GM21529 (cell line): ENCODE measurements around the gene CTDSPL.

Experiments used
- ATAC-seq: cut with Tn5 transposase; IDR thresholded peaks from one replicate; pipeline ENCODE4 v1.9.1; 2021; ENCODE audit not compliant: unreplicated experiment

CTDSPL gene

GRCh38 chr3:37890522-37890921 lies 28.8 kb downstream of the CTDSPL start:
- no peak for ATAC-seq

GRCh38 chr3:37891227-37891626 lies 29.5 kb downstream of the CTDSPL start:
- ATAC-seq, result no peak

DNA sequence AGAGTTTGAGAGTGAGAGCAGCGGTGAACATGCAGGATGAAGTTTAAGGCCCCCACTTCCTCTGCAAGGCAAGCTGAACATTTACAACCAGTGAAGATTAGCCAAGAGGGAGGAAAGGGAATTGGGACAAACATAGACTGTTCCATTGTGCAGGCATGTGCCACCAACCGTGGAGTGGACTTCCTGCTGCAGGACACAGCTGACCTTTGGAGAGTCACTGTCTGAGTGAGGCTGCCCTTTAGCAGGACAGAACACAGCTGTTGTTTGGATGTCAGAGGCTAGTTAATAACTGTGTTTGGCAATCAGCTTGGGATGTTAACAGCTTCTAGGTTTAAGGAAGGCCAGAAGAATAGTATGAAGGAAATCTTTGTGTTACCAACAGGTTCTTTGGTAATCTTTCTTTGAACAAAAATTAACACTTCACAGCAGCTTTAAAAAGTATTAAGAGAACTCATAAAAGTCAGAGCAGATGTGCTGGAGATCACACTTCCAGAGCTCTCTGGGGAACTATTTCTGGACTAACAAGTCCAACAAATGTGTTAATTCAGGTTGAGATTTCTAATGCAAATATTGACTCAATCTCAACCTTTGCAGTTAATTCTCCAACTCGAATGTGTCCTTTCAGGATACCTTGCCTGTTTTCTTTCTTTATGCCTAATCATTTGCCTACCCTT lies 31.4 kb downstream of the CTDSPL start:
- ATAC-seq, result no peak

- ATAC-seq, result no peak
Measured at GRCh38 chr3:37896827-37897226, 35.1 kb downstream of the CTDSPL start.

GRCh38 chr3:37897763-37898162 lies 36.1 kb downstream of the CTDSPL start:
- no peak for ATAC-seq

- ATAC-seq, result no peak
Measured at GRCh38 chr3:37898424-37898823, 36.7 kb downstream of the CTDSPL start.

DNA sequence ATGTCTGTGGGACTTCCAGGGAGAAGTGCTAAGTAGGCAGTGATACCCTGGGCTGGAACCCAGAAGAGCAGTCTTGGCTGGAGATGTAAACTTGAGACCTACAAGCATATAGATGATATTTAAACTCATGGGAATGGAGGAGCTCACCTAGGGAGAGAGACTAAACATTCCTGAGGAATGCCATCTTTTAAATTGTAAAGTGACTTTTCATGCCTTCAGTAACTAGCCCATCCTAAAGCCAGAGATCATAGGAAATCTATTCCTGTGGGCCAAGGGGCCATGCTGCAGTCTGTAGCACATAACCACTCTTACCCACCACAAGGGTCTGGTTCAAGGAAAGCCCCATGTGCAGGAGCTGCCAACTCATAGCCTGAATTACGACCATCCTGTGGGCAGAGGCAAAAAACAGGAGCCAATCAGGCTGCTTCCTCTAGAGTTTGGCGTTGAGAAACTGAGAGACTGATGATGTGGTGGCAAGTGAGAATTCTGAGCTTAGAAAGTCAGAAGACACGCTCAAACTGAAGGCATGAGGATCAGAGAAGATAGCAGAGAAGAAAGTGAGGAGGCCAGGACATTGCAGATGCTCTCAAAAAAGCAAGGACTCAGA lies 37.5 kb downstream of the CTDSPL start:
- ATAC-seq, result peak; percentile 42

- ATAC-seq, result no peak
Measured at GRCh38 chr3:37899711-37900306, 38.1 kb downstream of the CTDSPL start.

DNA sequence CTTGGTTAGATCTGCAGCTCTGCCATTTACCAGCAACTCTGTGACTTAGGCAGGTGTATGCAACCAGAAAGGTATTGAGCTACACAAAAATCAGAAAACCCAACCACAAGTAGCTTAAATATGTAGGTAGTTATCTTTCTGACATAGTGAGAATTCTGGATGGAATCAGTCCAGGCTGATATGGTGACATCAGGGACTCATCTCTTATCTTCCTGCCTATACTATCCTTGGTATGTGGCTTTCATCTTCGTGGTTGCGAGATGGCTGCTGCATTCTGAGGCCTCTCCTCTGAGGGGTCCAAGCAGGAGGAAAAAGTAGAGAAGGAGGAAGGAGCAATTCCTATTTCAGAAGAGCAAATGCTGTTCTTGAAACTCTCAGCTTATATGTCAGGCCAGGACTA lies 40.0 kb downstream of the CTDSPL start:
- ATAC-seq, result no peak

- no peak for ATAC-seq
Measured at GRCh38 chr3:37902674-37903073, 41.0 kb downstream of the CTDSPL start.

- ATAC-seq, result no peak
Measured at GRCh38 chr3:37903320-37903719, 41.6 kb downstream of the CTDSPL start.

GRCh38 chr3:37903734-37904133 lies 42.1 kb downstream of the CTDSPL start:
- no peak for ATAC-seq

GRCh38 chr3:37904601-37905000 lies 42.9 kb downstream of the CTDSPL start:
- ATAC-seq, result no peak

- ATAC-seq, result no peak
Measured at GRCh38 chr3:37905346-37905745, 43.7 kb downstream of the CTDSPL start.

DNA sequence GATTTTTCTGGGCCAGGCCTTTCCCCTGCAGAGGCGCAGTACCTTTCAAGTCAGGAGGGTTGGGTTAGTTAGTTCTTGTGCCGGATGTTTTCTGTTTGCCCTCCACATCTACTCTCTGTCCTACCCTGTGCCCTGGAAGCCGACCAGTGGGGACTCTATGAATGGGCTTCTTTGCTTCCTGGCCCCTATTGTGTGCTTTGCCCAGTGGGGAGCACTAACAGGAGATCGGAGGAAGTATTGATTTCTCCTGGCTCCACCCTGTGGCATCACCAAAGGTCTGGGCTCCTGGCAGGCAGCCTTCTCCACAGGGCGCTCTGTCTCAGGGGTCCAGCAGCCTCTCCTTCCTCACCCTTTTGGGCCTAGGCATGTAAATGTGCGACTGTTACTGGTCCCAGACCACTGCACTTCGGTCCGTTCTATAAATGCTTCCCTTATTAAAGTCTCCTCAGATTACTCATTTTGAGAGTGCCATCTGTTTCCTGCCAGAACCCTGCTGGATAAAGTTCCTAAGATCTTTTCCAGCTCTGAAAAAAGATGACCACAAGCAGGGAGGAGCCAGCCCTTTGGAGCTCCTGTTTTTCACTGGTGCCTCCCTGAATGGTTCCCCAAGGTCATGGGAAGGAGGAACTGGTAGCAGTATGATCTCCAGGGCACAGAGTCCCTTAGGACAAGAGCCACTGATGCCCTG lies 44.5 kb downstream of the CTDSPL start:
- no peak for ATAC-seq

GRCh38 chr3:37906734-37907282 lies 45.1 kb downstream of the CTDSPL start:
- no peak for ATAC-seq

DNA sequence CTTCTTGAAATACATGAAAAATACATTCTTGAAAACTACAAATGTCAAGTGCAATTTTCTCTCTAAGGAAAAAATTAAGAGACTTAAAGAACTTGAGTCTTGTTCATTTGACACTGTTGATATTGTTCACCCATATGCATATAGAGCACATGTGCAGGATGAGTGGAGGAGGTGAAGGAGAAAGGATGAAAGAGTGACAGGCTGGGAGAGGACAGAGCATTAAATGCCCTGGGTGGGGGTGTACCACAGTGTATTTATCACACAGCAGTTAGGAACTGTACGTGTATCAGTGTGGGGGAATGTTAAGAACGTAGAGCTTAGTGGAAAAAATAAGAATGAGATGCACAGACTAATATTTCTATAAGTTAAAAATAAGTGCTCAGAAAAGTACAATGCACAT lies 45.7 kb downstream of the CTDSPL start:
- no peak for ATAC-seq

DNA sequence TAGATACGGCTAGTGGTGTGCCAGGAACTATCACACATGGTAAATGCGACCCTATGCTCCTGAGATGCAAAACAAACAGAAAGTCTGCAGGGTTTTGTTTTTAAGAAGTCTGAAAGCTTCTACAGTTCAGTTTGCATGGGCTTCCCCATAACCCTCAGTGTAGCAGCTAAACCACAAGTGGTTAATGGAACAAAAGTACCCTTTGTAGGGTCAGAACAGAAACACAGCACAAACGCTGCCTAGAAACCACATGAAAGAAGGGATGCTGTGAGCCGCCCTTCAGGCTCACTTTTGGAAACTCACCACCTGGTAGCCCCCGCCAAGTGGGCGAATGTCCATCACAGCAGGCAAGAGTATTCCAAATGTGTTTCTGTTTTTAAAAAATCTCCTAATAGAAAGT lies 46.2 kb downstream of the CTDSPL start:
- peak; percentile 92 for ATAC-seq

DNA sequence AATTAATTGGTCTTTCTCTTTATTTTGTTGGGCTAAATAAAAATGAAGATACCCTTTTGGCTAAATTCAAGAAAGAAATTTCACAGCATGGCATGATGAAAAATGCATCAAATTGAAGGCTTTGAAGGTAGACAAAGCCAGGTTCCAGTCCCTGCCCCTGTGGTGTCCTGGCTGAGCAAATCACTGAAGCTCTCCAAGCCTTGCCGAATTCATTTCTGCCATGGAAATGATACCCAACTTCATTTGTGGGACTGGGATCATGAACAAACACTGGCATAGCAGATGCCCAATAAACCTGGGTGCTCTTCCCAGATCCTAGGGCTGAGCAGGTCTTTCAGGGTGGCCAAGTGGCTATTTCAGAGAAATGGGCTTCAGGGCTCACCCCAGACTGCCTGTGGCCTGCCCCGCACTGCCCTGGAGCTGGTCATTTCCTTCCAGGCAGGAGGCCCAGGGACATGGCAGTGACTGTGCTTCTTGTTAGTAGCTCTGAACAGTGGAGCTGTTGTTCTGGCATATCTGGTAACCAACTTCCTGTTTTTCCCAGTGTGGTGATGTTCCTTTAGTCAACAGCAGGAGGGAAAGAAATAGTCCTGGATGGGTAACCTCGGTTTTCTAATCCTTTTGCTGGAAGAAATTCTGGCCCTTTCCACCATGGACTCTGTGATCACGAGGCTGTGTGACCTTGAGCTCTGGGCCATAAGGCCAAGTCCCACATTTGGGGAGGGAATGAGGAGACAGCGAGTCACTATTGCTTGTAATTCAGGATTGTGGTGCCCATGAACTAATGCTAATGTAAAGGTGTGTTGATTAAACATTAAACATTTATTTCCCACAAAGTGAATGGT lies 47.6 kb downstream of the CTDSPL start:
- ATAC-seq, result no peak

GRCh38 chr3:37910671-37911400 lies 49.2 kb downstream of the CTDSPL start:
- ATAC-seq, result no peak
